HG03354 (cell line): ENCODE data around the gene HSPA4L.

Experiments
- ATAC-seq: cut with Tn5 transposase; IDR thresholded peaks from one replicate; pipeline ENCODE4 v1.9.1; 2021; ENCODE audit warnings: mild to moderate bottlenecking; ENCODE audit not compliant: unreplicated experiment, poor library complexity, severe bottlenecking

Gene HSPA4L

DNA sequence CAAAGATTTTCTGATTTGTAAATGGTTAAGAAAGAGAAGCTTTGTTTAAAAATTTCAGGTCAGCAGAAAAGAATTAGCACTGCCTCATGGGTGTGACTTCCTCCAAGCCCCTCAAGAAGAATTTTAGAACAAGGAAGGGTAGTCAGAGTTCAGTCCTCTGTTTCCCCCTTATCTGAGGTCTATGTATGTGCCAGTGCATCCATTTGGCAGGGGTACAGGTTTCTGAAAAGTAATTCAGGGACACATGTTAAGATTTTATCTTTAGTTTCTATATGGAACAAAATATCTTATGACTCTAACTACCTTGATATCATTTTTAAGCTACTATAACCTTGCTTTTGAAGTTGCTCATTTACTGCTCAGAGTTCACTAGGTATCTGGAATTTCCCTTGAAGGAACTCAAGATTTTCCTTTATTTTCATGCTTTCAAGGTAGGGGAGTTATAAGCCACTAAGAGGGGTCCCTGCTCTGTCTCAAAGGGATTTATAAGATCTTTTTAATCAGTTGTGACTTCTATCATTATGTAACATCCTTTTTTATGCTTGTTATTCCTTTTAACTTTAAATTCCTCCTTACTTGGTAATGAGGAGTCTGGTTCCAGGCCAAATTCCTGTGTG is 74.2 kb downstream of the HSPA4L start:
- peak; percentile 21 for ATAC-seq

- ATAC-seq, result peak; percentile 92
These were observed 74.8 kb downstream of the HSPA4L start for GRCh38 chr4:127856813-127857447.

GRCh38 chr4:127857641-127858040 is 75.5 kb downstream of the HSPA4L start:
- ATAC-seq, result no peak

DNA sequence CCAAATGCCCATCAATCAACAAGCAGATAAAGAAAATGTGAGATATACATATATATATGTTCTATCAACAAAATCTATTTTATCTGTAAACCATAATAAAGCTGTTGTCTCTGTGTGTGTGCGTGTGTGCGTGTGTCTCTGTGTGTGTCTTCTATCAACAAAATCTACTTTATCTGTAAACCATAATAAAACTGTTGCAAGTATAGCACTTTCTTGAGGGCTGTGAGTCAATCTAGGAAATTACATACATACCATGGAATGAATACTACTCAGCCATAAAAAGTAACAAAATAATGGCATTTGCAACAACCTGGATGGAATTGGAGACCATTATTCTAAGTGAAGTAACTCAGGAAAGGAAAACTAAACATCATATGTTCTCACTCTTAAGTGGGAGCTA is 86.1 kb downstream of the HSPA4L start:
- no peak for ATAC-seq

DNA sequence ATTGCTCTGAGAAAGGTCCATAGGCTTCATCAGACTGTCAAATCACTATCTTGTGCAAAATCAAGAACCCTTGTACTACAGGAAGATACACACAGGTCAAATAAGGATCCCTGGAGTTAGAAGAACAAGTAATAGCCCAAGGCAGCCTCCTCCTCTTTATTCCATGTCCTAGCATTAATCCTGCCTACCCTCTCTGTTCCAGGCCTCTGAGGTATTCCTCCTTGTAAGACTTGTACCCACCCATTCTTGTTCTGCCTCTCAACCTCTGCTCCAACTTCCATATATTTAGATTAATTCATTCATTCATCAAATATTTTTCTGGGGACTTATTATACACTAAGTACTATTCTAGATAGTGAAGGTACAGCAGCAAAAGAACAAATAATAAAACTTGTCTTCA is 88.2 kb downstream of the HSPA4L start:
- no peak for ATAC-seq

DNA sequence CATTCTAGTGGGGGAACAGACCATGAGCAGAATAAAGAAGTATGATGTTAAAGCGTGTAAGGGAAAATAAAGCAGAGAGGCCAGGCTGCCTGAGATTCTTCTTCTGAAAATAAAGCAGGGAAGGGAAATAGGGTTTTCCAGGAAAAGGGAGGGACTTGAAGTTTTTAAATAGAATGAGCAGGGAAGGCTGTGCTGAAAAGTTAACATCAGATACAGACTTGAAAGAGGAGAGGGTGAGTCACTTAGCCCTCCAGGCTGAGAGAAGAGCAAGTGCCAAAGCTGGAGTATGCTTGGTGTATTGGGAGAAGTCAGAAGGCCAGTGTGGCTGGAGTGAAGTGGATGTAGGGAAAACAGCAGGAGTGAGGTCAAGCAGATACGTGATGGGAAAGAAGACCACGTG is 88.6 kb downstream of the HSPA4L start:
- ATAC-seq, result no peak

- ATAC-seq, result no peak
These were observed 93.7 kb downstream of the HSPA4L start for GRCh38 chr4:127875791-127876190.

- ATAC-seq, result peak; percentile 91
These were observed 98.8 kb downstream of the HSPA4L start, which contains the start of gene PLK4 for GRCh38 chr4:127880763-127881562. PLK4 (plus strand) TSS chr4:127880893; CDS start chr4:127881135, 242 bp downstream.

DNA sequence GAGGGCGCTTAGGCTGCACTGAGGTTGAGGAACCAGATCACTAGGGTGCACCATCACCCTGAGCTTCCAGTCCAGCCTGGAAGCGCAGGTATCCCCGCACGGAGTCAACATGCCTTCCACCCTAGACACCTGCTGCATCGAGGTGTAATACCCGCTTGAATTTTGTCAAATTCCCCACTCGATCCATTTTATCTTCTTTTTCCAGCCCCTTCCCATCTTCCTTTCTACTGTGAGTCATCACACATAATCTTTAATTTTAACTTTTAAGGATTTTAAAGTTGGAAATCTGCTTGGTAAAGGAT is 99.4 kb downstream of the HSPA4L start:
- peak; percentile 39 for ATAC-seq

- no peak for ATAC-seq
These were observed 106.4 kb downstream of the HSPA4L start for GRCh38 chr4:127888559-127888958.

DNA sequence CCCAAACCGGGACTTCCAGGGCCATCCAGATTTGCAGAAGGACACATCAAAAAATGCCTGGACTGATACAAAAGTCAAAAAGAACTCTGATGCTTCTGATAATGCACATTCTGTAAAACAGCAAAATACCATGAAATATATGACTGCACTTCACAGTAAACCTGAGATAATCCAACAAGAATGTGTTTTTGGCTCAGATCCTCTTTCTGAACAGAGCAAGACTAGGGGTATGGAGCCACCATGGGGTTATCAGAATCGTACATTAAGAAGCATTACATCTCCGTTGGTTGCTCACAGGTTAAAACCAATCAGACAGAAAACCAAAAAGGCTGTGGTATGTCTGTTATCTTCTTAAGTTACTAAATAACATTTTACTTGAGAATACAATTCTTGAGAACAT is 107.8 kb downstream of the HSPA4L start:
- ATAC-seq, result no peak
